Activated CD8-positive, alpha-beta T cell treated with anti-CD3 and anti-CD28 coated beads for 36 hours (primary cell): Measurements from ENCODE around the gene ZNF438. TPM values are rescaled to one million over a fixed set of nuclear protein-coding genes. Genes with fewer than 3 reads are reported as not detected.

Source experiments
- ATAC-seq: fragments of 200-7000 bp; cut with Tn5 transposase; one replicate; pipeline ENCODE4 v1.10.0; 2021; ENCODE audit warnings: mild to moderate bottlenecking, moderate library complexity
- CTCF ChIA-PET: fragments of 350-600 bp; sonication (Branson Sonifier 250); formaldehyde crosslinking; loops from one replicate; lab custom pipeline; 2021; ENCODE audit warnings: antibody characterized with exemption; lab: Charles Lee
- POLR2A ChIA-PET: fragments of 350-600 bp; sonication (Branson Sonifier 250); formaldehyde crosslinking; loops from one replicate; lab custom pipeline; 2021; ENCODE audit warnings: antibody characterized with exemption; lab: Charles Lee
- DNase-seq: peaks from one replicate; pipeline ENCODE4 v3.0.0-alpha.2; 2020
- H3K27ac Mint-ChIP-seq: one replicate; pipeline ENCODE4 v1.8.0; 2021; ENCODE audit warnings: mild to moderate bottlenecking, mixed read lengths
- H3K27me3 Mint-ChIP-seq: one replicate; pipeline ENCODE4 v1.8.0; 2021; ENCODE audit warnings: mixed read lengths
- H3K36me3 Mint-ChIP-seq: one replicate; pipeline ENCODE4 v1.8.0; 2021; ENCODE audit warnings: low read depth, mixed read lengths
- H3K4me1 Mint-ChIP-seq: one replicate; pipeline ENCODE4 v1.8.0; 2021; ENCODE audit warnings: low read depth, mixed read lengths
- H3K4me3 Mint-ChIP-seq: one replicate; pipeline ENCODE4 v1.8.0; 2021; ENCODE audit warnings: mild to moderate bottlenecking, moderate library complexity, mixed read lengths
- H3K9me3 Mint-ChIP-seq: one replicate; pipeline ENCODE4 v1.8.0; 2021; ENCODE audit warnings: mixed read lengths
- CTCF ChIP-seq: fragments of 200-600 bp; IDR thresholded peaks from one replicate; pipeline ENCODE4 v1.8.0; 2022; ENCODE audit warnings: antibody characterized with exemption, mild to moderate bottlenecking
- intact Hi-C: fragments of 100-400 bp; cut with micrococcal nuclease; formaldehyde crosslinking; loops from one replicate; pipeline ENCODE4 v1.10.0; 2022
- total RNA-seq, 2 experiments: library from RNA; stranded (reverse); gene quantifications; one replicate each; pipeline ENCODE4 v1.2.3, GENCODE V29; 2021

The ZNF438 gene
- total RNA-seq, 2 experiments from 2014 or later, result 3.0 to 3.9 TPM

GRCh38 chr10:30861221-30861620, 170.4 kb downstream of the ZNF438 start:
- ATAC-seq, result no peak
- Mint-ChIP-seq H3K9me3 (no peaks in the 10 kb centered on the region), H3K27me3 (no peaks in the 10 kb centered on the region), H3K27ac (no peak overlapping the region), H3K4me3 (no peak overlapping the region), H3K36me3 (no peaks in the 10 kb centered on the region), H3K4me1 (no peaks in the 10 kb centered on the region)
- no peak for DNase-seq
- intact Hi-C loops, result no loop called here
- ChIA-PET CTCF (interaction anchor here (1.3 to 1.7 kb wide), 3 partner anchors 9 to 221 kb away, joined by 3 to 4 read pairs (median 3); no protein-coding TSS in a partner anchor), POLR2A (no interaction called here)
- no peak for TF ChIP-seq CTCF

- no peak overlapping the region for H3K27ac Mint-ChIP-seq
- H3K27me3 Mint-ChIP-seq, result no peaks in the 10 kb centered on the region
- DNase-seq (no peak), ATAC-seq (no peak)
- no peak for TF ChIP-seq CTCF
- H3K4me1 Mint-ChIP-seq, result peaks cover 1% of the 10 kb centered on the region
- CTCF ChIA-PET, result no interaction called here
- intact Hi-C loops, result no loop called here
- POLR2A ChIA-PET, result interaction anchor here (0.7 kb wide), 1 partner anchor 139 kb away, joined by 3 read pairs; no protein-coding TSS in a partner anchor
- H3K36me3 Mint-ChIP-seq, result no peaks in the 10 kb centered on the region
- no peaks in the 10 kb centered on the region for H3K9me3 Mint-ChIP-seq
- H3K4me3 Mint-ChIP-seq, result no peak overlapping the region
Measured at GRCh38 chr10:30858499-30858898, 173.2 kb downstream of the ZNF438 start.

GRCh38 chr10:30857803-30858202, 173.9 kb downstream of the ZNF438 start:
- Mint-ChIP-seq H3K4me1 (peaks cover 1% of the 10 kb centered on the region), H3K27ac (no peak overlapping the region)

GRCh38 chr10:30855131-30855530, 176.5 kb downstream of the ZNF438 start:
- ATAC-seq (no peak), DNase-seq (no peak)
- CTCF ChIA-PET, result interaction anchor here (0.6 kb wide), 1 partner anchor 9 kb away, joined by 3 read pairs; no protein-coding TSS in a partner anchor
- POLR2A ChIA-PET, result no interaction called here
- no peaks in the 10 kb centered on the region for H3K27me3 Mint-ChIP-seq
- H3K9me3 Mint-ChIP-seq, result no peaks in the 10 kb centered on the region
- no peak overlapping the region for H3K4me3 Mint-ChIP-seq
- H3K4me1 Mint-ChIP-seq, result peaks cover 1% of the 10 kb centered on the region
- no peak overlapping the region for H3K27ac Mint-ChIP-seq
- intact Hi-C loops, result no loop called here
- no peaks in the 10 kb centered on the region for H3K36me3 Mint-ChIP-seq
- TF ChIP-seq CTCF, result no peak

More at GRCh38 chr10:30857803-30858202, 173.9 kb downstream of the ZNF438 start:
- no peaks in the 10 kb centered on the region for H3K36me3 Mint-ChIP-seq
- ChIA-PET POLR2A (no interaction called here), CTCF (no interaction called here)
- no peak for DNase-seq
- H3K4me3 Mint-ChIP-seq, result no peak overlapping the region
- no peak for TF ChIP-seq CTCF
- no peaks in the 10 kb centered on the region for H3K9me3 Mint-ChIP-seq
- ATAC-seq, result no peak
- H3K27me3 Mint-ChIP-seq, result no peaks in the 10 kb centered on the region
- intact Hi-C loops, result no loop called here

GRCh38 chr10:30854656-30855055, 177.0 kb downstream of the ZNF438 start:
- no peaks in the 10 kb centered on the region for H3K36me3 Mint-ChIP-seq
- intact Hi-C loops, result no loop called here
- POLR2A ChIA-PET, result interaction anchor here (0.7 kb wide), 1 partner anchor 10 kb away, joined by 4 read pairs; no protein-coding TSS in a partner anchor
- CTCF ChIA-PET, result interaction anchor here (0.6 kb wide), 1 partner anchor 10 kb away, joined by 3 read pairs; no protein-coding TSS in a partner anchor
- DNase-seq (no peak), ATAC-seq (no peak)
- no peak overlapping the region for H3K4me3 Mint-ChIP-seq
- H3K9me3 Mint-ChIP-seq, result no peaks in the 10 kb centered on the region
- no peak overlapping the region for H3K27ac Mint-ChIP-seq
- peaks cover 1% of the 10 kb centered on the region for H3K4me1 Mint-ChIP-seq
- no peaks in the 10 kb centered on the region for H3K27me3 Mint-ChIP-seq
- no peak for TF ChIP-seq CTCF
